Measurements from ENCODE around the gene GABPB1.

GRCh38 chr15:50380089-50380488, 25.1 kb upstream of the GABPB1 start:
- no peak for TF ChIP-seq TCF12 (IDR thresholded peaks at IDR 0.05)
- no peak for TF ChIP-seq USF1 (IDR thresholded peaks at IDR 0.05; ENCODE audit: borderline replicate concordance, low read depth)
- no peak for TF ChIP-seq NRF1 (IDR thresholded peaks at IDR 0.05; ENCODE audit: low read depth, low read length)
- no peak for TF ChIP-seq RCOR1 (IDR thresholded peaks at IDR 0.05; ENCODE audit: low read length)
- no peak for TF ChIP-seq YY1 (IDR thresholded peaks at IDR 0.05; ENCODE audit: low read depth)
